Measurements from ENCODE around the gene STX16. TPM values are rescaled to one million over a fixed set of nuclear protein-coding genes. Genes with fewer than 3 reads are reported as not detected.

The STX16 gene
- total and polyA plus RNA-seq, 9 of the 15 experiments (the other 6 are each of a cell fraction or from before 2014, with no cell fraction given) = 4.4 to 43.5 (median 14.7) TPM

- TF ChIP-seq, protein P1, sequence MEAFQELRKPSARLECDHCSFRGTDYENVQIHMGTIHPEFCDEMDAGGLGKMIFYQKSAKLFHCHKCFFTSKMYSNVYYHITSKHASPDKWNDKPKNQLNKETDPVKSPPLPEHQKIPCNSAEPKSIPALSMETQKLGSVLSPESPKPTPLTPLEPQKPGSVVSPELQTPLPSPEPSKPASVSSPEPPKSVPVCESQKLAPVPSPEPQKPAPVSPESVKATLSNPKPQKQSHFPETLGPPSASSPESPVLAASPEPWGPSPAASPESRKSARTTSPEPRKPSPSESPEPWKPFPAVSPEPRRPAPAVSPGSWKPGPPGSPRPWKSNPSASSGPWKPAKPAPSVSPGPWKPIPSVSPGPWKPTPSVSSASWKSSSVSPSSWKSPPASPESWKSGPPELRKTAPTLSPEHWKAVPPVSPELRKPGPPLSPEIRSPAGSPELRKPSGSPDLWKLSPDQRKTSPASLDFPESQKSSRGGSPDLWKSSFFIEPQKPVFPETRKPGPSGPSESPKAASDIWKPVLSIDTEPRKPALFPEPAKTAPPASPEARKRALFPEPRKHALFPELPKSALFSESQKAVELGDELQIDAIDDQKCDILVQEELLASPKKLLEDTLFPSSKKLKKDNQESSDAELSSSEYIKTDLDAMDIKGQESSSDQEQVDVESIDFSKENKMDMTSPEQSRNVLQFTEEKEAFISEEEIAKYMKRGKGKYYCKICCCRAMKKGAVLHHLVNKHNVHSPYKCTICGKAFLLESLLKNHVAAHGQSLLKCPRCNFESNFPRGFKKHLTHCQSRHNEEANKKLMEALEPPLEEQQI (IDR thresholded peaks at IDR 0.05) = no peak
- TF ChIP-seq ZNF316 (IDR thresholded peaks at IDR 0.05) = no peak
- no peak for TF ChIP-seq ASH1L (IDR thresholded peaks at IDR 0.05; ENCODE audit: borderline replicate concordance, low read depth, partially characterized antibody)
- TF ChIP-seq POLR2A (conservative IDR thresholded peaks at IDR 0.05) = no peak
Observed at GRCh38 chr20:58610071-58610800, 40.8 kb upstream of the STX16 start (continued).

- TF ChIP-seq POLR2B (IDR thresholded peaks at IDR 0.05; ENCODE audit: low read depth, partially characterized antibody) (no peak), SP1 (CRISPR knock-in tag; IDR thresholded peaks at IDR 0.05) (no peak), CXXC5 (CRISPR knock-in tag; IDR thresholded peaks at IDR 0.05) (no peak), ZNF583 (CRISPR knock-in tag; IDR thresholded peaks at IDR 0.05) (no peak)
- TF ChIP-seq, protein P2, sequence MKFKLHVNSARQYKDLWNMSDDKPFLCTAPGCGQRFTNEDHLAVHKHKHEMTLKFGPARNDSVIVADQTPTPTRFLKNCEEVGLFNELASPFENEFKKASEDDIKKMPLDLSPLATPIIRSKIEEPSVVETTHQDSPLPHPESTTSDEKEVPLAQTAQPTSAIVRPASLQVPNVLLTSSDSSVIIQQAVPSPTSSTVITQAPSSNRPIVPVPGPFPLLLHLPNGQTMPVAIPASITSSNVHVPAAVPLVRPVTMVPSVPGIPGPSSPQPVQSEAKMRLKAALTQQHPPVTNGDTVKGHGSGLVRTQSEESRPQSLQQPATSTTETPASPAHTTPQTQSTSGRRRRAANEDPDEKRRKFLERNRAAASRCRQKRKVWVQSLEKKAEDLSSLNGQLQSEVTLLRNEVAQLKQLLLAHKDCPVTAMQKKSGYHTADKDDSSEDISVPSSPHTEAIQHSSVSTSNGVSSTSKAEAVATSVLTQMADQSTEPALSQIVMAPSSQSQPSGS (CRISPR knock-in tag; IDR thresholded peaks at IDR 0.05) = no peak
- ChIA-PET POLR2A (no interaction called here), CTCF (ENCODE audit: low intra/inter-chr PET ratio) (interaction anchor here (0.8 kb wide), 1 partner anchor 14 kb away, joined by 3 read pairs; no protein-coding TSS in a partner anchor)
- no peak overlapping the region for H2AFZ ChIP-seq (ENCODE audit: low read depth, low read length)
- peaks cover 28 to 73% of the 10 kb centered on the region in 2 experiments; a peak in 4 of 5 replicates for H3K27me3 ChIP-seq (ENCODE audit: control insufficient read depth in 2 of 2, insufficient read depth in 2 of 2, low read length in 2 of 2)
- 10% methylated on average over 10 of the region's 10 CpGs for WGBS (ENCODE audit: insufficient coverage, low coverage, missing lambda C conversion rate)
- no peaks in the 10 kb centered on the region for H3K9me3 ChIP-seq (replicated peaks; ENCODE audit: control insufficient read depth, insufficient read depth, low read depth, low read length)
- no peaks in the 10 kb centered on the region; the same call in none of the 2 replicates for H4K20me1 ChIP-seq (replicated peaks; ENCODE audit: control insufficient read depth, insufficient read depth, low read length)
- H3K4me2 ChIP-seq (ENCODE audit: insufficient read depth, low read length) = no peak overlapping the region
- no peaks in the 10 kb centered on the region for H3K36me3 ChIP-seq (ENCODE audit: control insufficient read depth, insufficient read depth, low read length)
- ATAC-seq = no peak
- H3K9me1 ChIP-seq (ENCODE audit: control insufficient read depth, insufficient read depth, low read length) = no peaks in the 10 kb centered on the region
- H3K4me3 ChIP-seq = no peak overlapping the region
- in situ Hi-C loops (cut with MboI) (no loop called here), intact Hi-C loops (cut with micrococcal nuclease) (no loop called here)
- H3K4me1 ChIP-seq (replicated peaks in 1 of 2; ENCODE audit: control insufficient read depth in 2 of 2, insufficient read depth in 2 of 2, low read length in 2 of 2) = peaks cover 0 to 8% of the 10 kb centered on the region in 2 experiments; a peak in 1 of 5 replicates
- no peak overlapping the region for H3K27ac ChIP-seq (ENCODE audit: extremely low read depth, low read depth, low read length)
- H3K79me2 ChIP-seq (ENCODE audit: control insufficient read depth, insufficient read depth, low read length) = no peaks in the 10 kb centered on the region
- FAIRE-seq = no peak
- no TSS peak for BruUV-seq (replicated peaks)
- no peak overlapping the region for H3K9ac ChIP-seq (ENCODE audit: insufficient read depth in 1 of 2, low read depth in 2 of 2, low read length in 2 of 2)
- DNase-seq (ENCODE audit: extremely low read depth in 1 of 4, low spot score in 3 of 4) = no peak
Observed at GRCh38 chr20:58610811-58611210, 40.3 kb upstream of the STX16 start.
